ENCODE results near the gene KCNJ6. TPM values are rescaled to one million over a fixed set of nuclear protein-coding genes. Genes with fewer than 3 reads are reported as not detected.

The KCNJ6 gene
- polyA plus RNA-seq, 1 of the 3 experiments (the other 2 are of a cell fraction): not detected

DNA sequence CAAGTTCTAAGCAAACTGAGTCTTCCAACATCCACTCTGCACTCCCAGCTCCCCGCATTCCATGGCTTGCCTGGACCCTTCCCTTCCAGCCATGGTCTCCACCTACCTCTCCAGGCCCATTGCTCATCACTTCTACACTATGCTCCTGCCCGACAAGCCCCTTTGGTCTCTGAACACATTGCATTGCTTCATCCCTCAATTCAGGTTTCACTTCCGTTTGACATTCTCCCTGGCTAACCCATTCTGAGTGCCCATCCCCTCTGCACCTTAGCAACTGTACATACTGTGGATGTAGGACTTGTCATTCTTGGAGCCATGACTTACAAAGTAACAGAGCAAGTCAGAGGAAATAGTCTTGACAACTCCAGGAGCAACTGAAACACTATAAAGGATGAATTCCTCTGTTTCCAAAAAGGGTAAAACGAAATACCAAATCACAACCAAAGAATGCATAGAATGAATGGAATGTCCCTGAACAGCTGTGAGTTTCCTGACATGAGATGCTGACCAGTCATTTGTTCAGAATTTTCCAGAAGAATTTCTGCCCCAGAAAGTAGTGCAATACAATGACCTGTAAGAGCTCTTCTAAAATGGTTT, 66.7 kb downstream of the KCNJ6 start:
- Histone ChIP-seq H3K4me2 (no peak overlapping the region), H3K4me3 (ENCODE audit: low read depth in 2 of 2, low read length in 1 of 2) (no peak overlapping the region), H3K4me1 (ENCODE audit: control insufficient read depth in 1 of 2, insufficient read depth in 2 of 2, low read depth in 1 of 2, low read length in 1 of 2) (no peaks in the 10 kb centered on the region), H3K9me2 (no peaks in the 10 kb centered on the region), H3K79me2 (ENCODE audit: insufficient read depth) (no peaks in the 10 kb centered on the region), H3F3A (replicated peaks; ENCODE audit: insufficient read depth) (no peaks in the 10 kb centered on the region), H4K20me1 (ENCODE audit: insufficient read depth) (no peaks in the 10 kb centered on the region), H3K27ac (ENCODE audit: low read depth in 2 of 2, low read length in 1 of 2) (no peak overlapping the region), H2AFZ (ENCODE audit: low read depth) (no peak overlapping the region), H3K9ac (no peak overlapping the region), H3K36me3 (replicated peaks in 1 of 2; ENCODE audit: control insufficient read depth in 1 of 2, insufficient read depth in 2 of 2, low read length in 1 of 2) (no peaks in the 10 kb centered on the region), H3K9me3 (no peaks in the 10 kb centered on the region), H3K27me3 (ENCODE audit: insufficient read depth) (no peaks in the 10 kb centered on the region)
- ChIA-PET POLR2A (no interaction called here), CTCF (no interaction called here)
- WGBS (ENCODE audit: low lambda C conversion rate): 3% methylated on average over 4 of the region's 4 CpGs
- no peak for DNase-seq
- TF ChIP-seq FOXM1 (IDR thresholded peaks at IDR 0.05; ENCODE audit: low read depth) (no peak), RFX5 (IDR thresholded peaks at IDR 0.05; ENCODE audit: low read length) (no peak), EP300 (IDR thresholded peaks at IDR 0.05; ENCODE audit: borderline replicate concordance in 1 of 2, low read depth in 1 of 2, low read length in 1 of 2) (no peak), FOXJ3 (CRISPR knock-in tag; IDR thresholded peaks at IDR 0.05) (no peak), RXRA (IDR thresholded peaks at IDR 0.05; ENCODE audit: borderline replicate concordance, low read depth) (no peak), GATA2 (CRISPR knock-in tag; IDR thresholded peaks at IDR 0.05) (no peak), CHD2 (IDR thresholded peaks at IDR 0.05; ENCODE audit: low read length, partially characterized antibody) (no peak), NRF1 (IDR thresholded peaks at IDR 0.05; ENCODE audit: low read depth, low read length) (no peak)

DNA sequence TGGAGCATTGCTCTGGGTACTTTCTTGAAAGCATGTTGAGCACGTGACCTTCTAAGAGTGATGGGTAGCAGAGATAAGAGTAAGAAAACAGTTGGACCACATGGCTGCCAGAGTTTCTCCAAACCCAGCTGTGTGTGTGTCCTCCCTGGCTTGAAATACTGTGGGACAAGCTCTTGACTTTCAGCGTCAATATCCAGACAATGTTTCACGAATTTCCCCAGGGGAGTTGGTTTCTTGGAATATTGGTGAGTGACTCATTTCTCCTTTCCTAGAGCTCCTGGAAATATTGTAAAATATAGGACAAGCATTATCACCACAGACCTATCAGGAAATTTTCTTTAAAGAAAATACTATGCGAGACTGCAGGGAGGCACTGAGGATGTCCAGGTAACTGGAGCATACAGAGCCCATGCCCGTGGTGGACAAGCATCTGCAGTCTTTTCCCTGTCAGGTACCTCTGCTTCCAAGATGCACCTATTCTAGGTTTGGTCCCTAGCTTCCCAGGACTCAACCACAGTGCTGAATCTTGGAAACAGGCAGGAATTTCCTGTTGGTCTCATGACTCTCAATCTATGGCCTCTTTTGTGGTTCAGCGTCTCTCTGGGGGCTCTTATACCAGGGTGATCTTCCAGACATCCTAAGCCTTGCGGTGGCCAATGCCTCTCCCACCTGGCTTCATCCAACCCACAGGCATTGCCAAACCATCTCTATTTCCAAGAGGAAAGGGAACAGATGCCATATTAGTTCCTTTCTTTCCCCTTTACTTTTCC, 67.4 kb downstream of the KCNJ6 start:
- H3K27ac ChIP-seq (ENCODE audit: low read depth in 2 of 2, low read length in 1 of 2): no peak overlapping the region
- no peaks in the 10 kb centered on the region for H3K9me3 ChIP-seq
- H3K79me2 ChIP-seq (ENCODE audit: insufficient read depth): no peaks in the 10 kb centered on the region
- ChIA-PET POLR2A (no interaction called here), CTCF (no interaction called here)
- no peaks in the 10 kb centered on the region for H3K36me3 ChIP-seq (replicated peaks in 1 of 2; ENCODE audit: control insufficient read depth in 1 of 2, insufficient read depth in 2 of 2, low read length in 1 of 2)
- 25% methylated on average over 7 of the region's 7 CpGs for WGBS (ENCODE audit: low lambda C conversion rate)
- H3K4me3 ChIP-seq (ENCODE audit: low read depth in 2 of 2, low read length in 1 of 2): no peak overlapping the region
- DNase-seq: no peak
- H3K4me2 ChIP-seq: no peak overlapping the region
- no peaks in the 10 kb centered on the region for H4K20me1 ChIP-seq (ENCODE audit: insufficient read depth)
- H3F3A ChIP-seq (replicated peaks; ENCODE audit: insufficient read depth): no peaks in the 10 kb centered on the region
- no peaks in the 10 kb centered on the region for H3K27me3 ChIP-seq (ENCODE audit: insufficient read depth)
- TF ChIP-seq, protein P1, sequence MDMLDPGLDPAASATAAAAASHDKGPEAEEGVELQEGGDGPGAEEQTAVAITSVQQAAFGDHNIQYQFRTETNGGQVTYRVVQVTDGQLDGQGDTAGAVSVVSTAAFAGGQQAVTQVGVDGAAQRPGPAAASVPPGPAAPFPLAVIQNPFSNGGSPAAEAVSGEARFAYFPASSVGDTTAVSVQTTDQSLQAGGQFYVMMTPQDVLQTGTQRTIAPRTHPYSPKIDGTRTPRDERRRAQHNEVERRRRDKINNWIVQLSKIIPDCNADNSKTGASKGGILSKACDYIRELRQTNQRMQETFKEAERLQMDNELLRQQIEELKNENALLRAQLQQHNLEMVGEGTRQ (IDR thresholded peaks at IDR 0.05; ENCODE audit: borderline replicate concordance, low read depth, low read length): no peak
- TF ChIP-seq MEF2A (IDR thresholded peaks at IDR 0.05; ENCODE audit: borderline replicate concordance, low read depth): no peak
- TF ChIP-seq SMC3 (IDR thresholded peaks at IDR 0.05; ENCODE audit: low read depth, low read length): no peak
- no peak for TF ChIP-seq RXRA (IDR thresholded peaks at IDR 0.05; ENCODE audit: borderline replicate concordance, low read depth)
- TF ChIP-seq, protein P2, sequence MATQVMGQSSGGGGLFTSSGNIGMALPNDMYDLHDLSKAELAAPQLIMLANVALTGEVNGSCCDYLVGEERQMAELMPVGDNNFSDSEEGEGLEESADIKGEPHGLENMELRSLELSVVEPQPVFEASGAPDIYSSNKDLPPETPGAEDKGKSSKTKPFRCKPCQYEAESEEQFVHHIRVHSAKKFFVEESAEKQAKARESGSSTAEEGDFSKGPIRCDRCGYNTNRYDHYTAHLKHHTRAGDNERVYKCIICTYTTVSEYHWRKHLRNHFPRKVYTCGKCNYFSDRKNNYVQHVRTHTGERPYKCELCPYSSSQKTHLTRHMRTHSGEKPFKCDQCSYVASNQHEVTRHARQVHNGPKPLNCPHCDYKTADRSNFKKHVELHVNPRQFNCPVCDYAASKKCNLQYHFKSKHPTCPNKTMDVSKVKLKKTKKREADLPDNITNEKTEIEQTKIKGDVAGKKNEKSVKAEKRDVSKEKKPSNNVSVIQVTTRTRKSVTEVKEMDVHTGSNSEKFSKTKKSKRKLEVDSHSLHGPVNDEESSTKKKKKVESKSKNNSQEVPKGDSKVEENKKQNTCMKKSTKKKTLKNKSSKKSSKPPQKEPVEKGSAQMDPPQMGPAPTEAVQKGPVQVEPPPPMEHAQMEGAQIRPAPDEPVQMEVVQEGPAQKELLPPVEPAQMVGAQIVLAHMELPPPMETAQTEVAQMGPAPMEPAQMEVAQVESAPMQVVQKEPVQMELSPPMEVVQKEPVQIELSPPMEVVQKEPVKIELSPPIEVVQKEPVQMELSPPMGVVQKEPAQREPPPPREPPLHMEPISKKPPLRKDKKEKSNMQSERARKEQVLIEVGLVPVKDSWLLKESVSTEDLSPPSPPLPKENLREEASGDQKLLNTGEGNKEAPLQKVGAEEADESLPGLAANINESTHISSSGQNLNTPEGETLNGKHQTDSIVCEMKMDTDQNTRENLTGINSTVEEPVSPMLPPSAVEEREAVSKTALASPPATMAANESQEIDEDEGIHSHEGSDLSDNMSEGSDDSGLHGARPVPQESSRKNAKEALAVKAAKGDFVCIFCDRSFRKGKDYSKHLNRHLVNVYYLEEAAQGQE (IDR thresholded peaks at IDR 0.05; ENCODE audit: low read depth, low read length): no peak
- no peak for TF ChIP-seq EZH2phosphoT487 (IDR thresholded peaks at IDR 0.05; ENCODE audit: borderline replicate concordance, low read depth)
- TF ChIP-seq SIN3A (IDR thresholded peaks at IDR 0.05; ENCODE audit: borderline replicate concordance, low read depth, low read length): no peak
- TF ChIP-seq MXI1 (IDR thresholded peaks at IDR 0.05; ENCODE audit: low read depth, low read length): no peak
- TF ChIP-seq, protein P3, sequence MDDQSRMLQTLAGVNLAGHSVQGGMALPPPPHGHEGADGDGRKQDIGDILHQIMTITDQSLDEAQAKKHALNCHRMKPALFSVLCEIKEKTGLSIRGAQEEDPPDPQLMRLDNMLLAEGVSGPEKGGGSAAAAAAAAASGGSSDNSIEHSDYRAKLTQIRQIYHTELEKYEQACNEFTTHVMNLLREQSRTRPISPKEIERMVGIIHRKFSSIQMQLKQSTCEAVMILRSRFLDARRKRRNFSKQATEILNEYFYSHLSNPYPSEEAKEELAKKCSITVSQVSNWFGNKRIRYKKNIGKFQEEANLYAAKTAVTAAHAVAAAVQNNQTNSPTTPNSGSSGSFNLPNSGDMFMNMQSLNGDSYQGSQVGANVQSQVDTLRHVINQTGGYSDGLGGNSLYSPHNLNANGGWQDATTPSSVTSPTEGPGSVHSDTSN (IDR thresholded peaks at IDR 0.05): no peak
- H3K4me1 ChIP-seq (ENCODE audit: control insufficient read depth in 1 of 2, insufficient read depth in 2 of 2, low read depth in 1 of 2, low read length in 1 of 2): no peaks in the 10 kb centered on the region
- H3K9ac ChIP-seq: no peak overlapping the region
- no peak overlapping the region for H2AFZ ChIP-seq (ENCODE audit: low read depth)
- H3K9me2 ChIP-seq: no peaks in the 10 kb centered on the region
